Dedifferentiated amniotic fluid mesenchymal stem cell (primary cell): ENCODE results near the gene MOK.

Experiments
- DNase-seq: peaks from one replicate; pipeline ENCODE4 v3.0.0-alpha.2; 2016; ENCODE audit errors: extremely low spot score

MOK gene

DNA sequence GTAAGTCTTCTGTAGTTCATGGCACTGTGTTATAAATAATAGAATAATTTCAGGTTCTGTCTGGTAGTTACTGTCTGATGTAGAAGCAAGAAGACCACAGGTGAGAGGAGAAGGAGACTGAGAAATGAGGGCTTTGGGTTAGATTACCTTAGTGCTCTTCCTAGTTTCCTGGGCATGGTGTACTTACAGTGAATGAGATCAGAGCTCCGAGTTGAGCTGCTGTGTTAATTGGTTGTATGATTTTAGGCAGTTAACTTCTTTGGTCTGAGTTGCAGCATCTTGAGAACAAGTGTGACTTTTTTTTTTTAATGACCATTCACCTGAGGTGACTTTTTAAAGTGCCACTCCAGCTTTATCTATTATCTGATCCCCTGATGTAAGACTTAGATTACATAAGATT, 123.8 kb downstream of the MOK start:
- DNase-seq = no peak

DNA sequence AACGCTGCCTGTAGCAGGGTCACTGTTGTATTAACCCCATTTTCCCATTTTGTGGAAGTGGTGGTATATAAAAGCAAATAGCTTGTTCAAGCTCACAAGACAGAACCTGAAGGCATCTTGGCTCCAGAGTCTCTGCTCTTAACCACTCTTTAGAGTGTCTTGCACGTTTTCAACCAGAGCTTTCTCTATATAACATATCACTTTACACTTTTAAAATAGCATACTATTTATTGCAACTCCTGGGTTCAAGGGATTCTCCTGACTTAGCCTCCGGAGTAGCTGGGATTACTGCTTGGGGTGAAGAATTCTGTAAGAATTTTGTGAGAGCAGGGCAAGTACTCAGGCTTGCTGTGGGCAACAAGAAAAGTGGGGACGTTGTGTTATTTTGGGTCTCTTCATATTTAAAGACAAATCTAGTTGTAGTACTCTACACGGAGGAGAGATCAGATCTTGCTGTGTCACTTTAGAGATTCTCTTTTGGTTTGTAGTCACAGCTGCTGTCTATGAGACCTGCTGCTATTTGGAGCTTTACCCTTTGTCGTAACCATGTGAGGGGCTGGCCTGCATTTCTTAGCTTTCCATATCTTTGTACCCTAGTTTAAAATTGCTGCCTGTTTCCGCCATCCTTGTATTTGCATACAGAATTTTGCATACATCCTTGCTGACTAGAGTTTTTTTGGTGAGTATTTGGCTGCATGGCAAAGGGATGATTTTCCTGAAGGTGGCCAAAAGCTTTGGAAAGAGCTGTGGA, 124.5 kb downstream of the MOK start:
- no peak for DNase-seq
